ENCODE results near the gene RPRD1B. TPM values are rescaled to one million over a fixed set of nuclear protein-coding genes. Genes with fewer than 3 reads are reported as not detected.

Gene RPRD1B
- total RNA-seq, 1 donor from 2014 or later = 34.4 TPM

- intact Hi-C loops (cut with micrococcal nuclease) = loop anchor here (5.0 kb wide), 1 partner anchor 343 kb away; the partner anchor contains the start of gene CTNNBL1
Observed at GRCh38 chr20:38034961-38035360, 1.4 kb downstream of the RPRD1B start.

GRCh38 chr20:38036366-38036765 lies 2.8 kb downstream of the RPRD1B start:
- intact Hi-C loops (cut with micrococcal nuclease) = no loop called here

DNA sequence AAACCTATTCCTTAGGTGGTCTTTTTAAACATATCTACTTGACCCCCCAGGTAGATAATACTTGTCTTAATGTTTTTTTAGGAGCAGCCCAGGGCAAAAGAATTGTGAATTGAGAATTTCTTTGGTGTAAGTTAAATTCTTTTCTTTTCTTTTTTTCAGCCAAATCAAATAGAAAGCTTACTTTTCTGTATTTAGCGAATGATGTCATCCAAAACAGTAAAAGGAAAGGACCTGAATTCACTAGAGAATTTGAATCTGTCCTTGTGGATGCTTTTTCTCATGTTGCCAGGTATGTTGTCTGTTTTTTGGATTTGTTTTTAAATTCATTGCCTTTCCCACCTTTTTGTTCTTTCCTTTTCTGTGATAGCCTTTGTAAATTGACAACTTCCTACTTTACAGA lies 6.7 kb downstream of the RPRD1B start:
- intact Hi-C loops (cut with micrococcal nuclease) = no loop called here

DNA sequence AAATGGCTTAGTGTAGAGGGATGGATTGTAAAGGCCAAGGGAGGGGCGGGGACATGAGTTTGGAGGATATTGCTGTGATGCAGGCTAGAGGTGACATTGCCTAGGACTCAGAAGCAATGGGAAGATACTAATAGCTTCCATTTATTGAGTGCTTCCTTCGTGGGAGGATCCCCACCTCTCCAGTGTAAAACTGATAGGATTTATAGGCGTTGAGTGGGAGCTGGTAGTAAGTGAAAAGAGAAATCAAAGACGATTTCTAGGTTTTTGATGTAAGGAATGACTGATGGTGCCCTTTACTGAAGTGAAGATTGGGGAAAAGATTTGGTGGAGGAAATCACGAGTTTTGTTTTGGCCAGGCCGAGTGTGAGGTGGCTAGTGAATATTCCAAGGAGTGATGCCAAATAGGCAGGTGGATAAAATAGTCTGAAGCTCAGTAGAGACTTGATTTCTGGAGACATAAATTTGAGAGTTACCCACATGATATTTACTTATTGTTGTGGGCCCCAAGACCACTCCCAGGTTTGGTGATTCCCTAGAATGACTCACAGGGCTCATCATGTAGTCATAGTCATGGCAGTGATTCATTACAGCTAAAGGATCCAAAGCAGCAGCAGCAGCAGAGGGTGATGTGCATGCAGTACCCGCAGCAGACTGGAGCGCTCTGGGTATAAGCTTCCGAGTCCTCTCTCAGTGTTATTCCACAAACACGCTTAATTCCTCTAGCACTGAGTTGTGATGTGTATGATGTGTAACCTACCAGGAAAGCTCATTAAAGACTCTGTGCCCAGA lies 10.2 kb downstream of the RPRD1B start:
- intact Hi-C loops (cut with micrococcal nuclease) = no loop called here

DNA sequence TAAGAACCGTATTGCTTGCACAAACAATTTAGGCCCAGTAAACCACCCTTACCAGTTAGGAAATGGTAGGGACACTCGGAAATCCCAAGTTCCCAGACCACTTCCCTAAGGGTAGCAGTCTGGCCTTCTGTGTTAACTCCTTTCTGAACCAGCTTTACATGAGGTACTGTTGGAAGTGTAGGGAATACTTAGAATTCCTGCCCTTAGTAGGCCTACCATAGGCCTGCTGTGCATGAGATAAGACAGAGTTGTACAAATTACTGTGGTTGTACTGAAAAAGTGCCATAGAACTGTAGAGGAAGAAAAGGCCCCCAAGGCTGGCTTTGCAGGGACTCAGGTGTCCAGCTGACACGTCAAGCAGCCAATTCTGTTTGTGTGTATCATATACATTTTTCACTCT lies 11.1 kb downstream of the RPRD1B start:
- intact Hi-C loops (cut with micrococcal nuclease) = no loop called here

GRCh38 chr20:38046572-38046971 lies 13.0 kb downstream of the RPRD1B start:
- intact Hi-C loops (cut with micrococcal nuclease) = no loop called here

DNA sequence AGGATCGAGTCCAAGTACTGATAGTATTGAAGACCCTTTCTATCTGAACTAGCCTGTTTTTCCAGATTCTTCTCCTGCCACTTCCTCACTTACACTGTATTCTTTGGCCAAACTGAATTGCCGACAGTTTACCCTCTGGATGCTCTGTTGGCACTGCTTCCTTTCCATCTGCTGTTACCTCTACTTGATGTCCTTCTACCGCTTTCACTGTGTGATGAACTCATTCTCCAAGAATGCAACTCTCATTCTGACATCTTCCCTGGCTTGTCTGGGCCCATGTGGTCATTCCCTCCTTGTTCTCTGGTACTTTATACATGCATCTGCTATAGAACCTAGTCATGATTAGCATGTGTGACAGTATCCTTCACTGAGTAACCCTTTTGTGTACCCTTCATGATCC lies 16.3 kb downstream of the RPRD1B start:
- intact Hi-C loops (cut with micrococcal nuclease) = no loop called here

DNA sequence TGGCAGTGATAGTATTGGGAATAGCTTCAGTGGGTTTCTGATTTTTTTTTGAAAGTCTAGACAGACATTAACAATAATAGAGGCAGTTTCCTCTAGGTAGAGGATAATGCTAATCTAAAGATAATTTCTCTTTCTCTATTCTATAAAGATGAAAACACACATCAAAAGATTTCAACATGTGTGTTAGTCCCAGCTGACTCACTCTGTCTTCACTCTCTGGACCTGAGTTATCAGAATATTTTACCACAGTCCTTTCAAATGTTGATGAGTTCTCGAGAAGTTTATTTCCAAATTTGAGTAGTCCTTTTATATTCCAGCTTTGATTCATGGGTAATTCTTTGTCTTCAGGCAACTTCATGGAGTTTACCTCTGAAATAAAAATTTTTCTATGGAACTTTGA lies 17.1 kb downstream of the RPRD1B start:
- intact Hi-C loops (cut with micrococcal nuclease) = no loop called here

DNA sequence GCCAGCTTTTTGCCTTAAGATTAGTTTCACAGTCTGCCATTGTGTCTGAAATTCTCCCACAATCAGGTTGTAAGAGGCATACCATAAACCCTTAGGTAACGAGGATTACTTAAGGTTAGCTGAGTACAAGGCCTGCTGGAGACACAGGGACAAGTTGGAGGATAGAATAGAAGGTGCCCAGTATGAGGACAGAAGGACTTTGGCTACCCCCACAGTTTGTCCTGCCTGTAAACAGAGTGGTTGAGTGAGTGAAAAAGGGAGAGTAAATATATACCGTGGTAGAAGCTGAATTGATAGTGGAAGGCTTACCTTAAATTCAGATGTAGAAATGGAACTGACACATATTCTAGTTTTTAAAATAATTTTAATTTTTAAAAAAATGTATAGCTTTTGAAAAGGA lies 19.3 kb downstream of the RPRD1B start:
- intact Hi-C loops (cut with micrococcal nuclease) = no loop called here

GRCh38 chr20:38054647-38055046 lies 21.1 kb downstream of the RPRD1B start:
- intact Hi-C loops (cut with micrococcal nuclease) = loop anchor here (5.0 kb wide), 2 partner anchors 113 to 353 kb away; partner anchors contain the start of gene TGM2

DNA sequence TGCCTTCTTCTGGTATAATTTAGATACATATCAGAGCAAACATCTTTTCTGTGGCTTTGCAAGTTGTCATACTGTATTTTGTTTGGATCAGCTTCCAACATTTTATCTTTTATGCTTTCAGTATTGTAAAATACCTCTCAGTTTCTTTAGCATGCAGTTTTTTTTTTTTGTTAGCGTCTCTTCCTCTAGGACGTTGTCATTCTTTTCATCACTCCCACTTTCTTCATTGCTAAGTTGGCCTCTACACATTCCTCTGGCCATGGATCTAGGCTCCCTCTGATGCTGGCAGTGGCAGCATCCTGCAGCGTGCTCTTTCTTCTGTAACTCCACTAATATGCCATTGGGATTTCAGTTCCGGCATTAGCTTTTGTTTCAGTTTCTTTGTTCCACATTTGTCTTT lies 21.7 kb downstream of the RPRD1B start:
- intact Hi-C loops (cut with micrococcal nuclease) = loop anchor here (5.0 kb wide), 2 partner anchors 112 to 352 kb away; partner anchors contain the start of gene TGM2

DNA sequence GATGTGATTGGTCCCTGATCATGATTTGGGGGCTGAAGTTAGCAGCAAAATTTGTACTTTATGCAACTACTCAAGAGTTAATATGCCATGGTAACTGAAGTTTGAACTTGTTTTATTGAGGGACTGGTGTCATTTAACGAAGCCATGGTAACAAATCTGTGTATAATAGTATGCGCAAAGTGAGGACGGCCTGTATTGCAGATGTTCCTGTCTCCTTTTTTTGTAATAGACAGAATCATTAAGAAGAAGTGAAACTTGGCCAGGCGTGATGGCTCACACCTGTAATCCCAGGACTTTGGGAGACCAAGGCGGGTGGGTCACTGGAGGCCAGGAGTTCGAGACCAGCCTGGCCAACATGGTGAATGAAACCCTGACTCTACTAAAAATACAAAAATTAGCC lies 22.3 kb downstream of the RPRD1B start:
- intact Hi-C loops (cut with micrococcal nuclease) = loop anchor here (5.0 kb wide), 2 partner anchors 111 to 351 kb away; partner anchors contain the start of gene TGM2

GRCh38 chr20:38057351-38057972 lies 23.9 kb downstream of the RPRD1B start:
- intact Hi-C loops (cut with micrococcal nuclease) = loop anchor here (1.0 to 5.0 kb wide), 3 partner anchors 110 to 350 kb away; partner anchors contain the start of gene TGM2

GRCh38 chr20:38059832-38060231 lies 26.3 kb downstream of the RPRD1B start:
- intact Hi-C loops (cut with micrococcal nuclease) = loop anchor here (5.0 kb wide), 2 partner anchors 107 to 347 kb away; partner anchors contain the start of gene TGM2

- intact Hi-C loops (cut with micrococcal nuclease) = no loop called here
Observed at GRCh38 chr20:38060536-38060935, 27.0 kb downstream of the RPRD1B start.

GRCh38 chr20:38061109-38061508 lies 27.6 kb downstream of the RPRD1B start:
- intact Hi-C loops (cut with micrococcal nuclease) = no loop called here

DNA sequence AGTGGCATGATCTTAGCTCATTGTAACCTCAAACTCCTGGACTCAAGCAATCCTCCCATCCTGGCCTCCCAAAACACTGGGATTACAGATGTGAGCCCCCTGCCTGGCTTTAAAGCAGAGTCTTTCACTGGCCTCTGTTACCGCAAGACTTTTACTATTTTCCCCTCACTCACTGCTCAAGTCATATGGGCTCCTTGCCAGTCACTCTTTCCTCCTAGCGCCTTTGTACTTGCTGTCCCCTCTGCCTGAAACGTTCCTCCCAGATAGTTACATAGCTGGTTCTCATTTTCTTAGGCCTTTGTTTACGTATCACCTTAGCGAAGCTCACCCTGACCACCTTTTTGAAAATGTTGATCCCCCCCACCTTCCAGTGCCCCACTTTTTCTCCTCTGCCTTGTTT lies 29.3 kb downstream of the RPRD1B start:
- intact Hi-C loops (cut with micrococcal nuclease) = no loop called here

- intact Hi-C loops (cut with micrococcal nuclease) = no loop called here
Observed at GRCh38 chr20:38063911-38064530, 30.5 kb downstream of the RPRD1B start.

- intact Hi-C loops (cut with micrococcal nuclease) = no loop called here
Observed at GRCh38 chr20:38065764-38066375, 32.3 kb downstream of the RPRD1B start.

GRCh38 chr20:38066969-38067716 lies 33.6 kb downstream of the RPRD1B start:
- intact Hi-C loops (cut with micrococcal nuclease) = no loop called here

Measured in T-helper 2 cell treated with Interferon-gamma antibody and Interleukin-4, amounts not matched to agents 100 ng/mL and 5 ng/mL, for 36 hours (primary cell).